Measurements from ENCODE around the gene GRM8.
"Not testable (repeated sequence)": the region's sequence is repeated elsewhere in the genome, so short reads cannot be mapped to it uniquely, and the experiment has no call there.

The GRM8 gene

GRCh38 chr7:126978865-126979264, 273.9 kb downstream of the GRM8 start:
- Mint-ChIP-seq H3K27ac (ENCODE audit: low read depth) (no peak overlapping the region), H3K27me3 (no peaks in the 10 kb centered on the region), H3K36me3 (ENCODE audit: insufficient read depth) (peaks cover 2% of the 10 kb centered on the region), H3K9me3 (no peaks in the 10 kb centered on the region), H3K4me1 (no peaks in the 10 kb centered on the region), H3K4me3 (no peak overlapping the region)
- DNase-seq (ENCODE audit: low spot score in 2 of 2), result no peak
- no peak for ATAC-seq (replicated peaks; ENCODE audit: extremely low read depth, poor library complexity, severe bottlenecking)

GRCh38 chr7:126973066-126973465, 279.7 kb downstream of the GRM8 start:
- Mint-ChIP-seq H3K4me1 (no peaks in the 10 kb centered on the region), H3K27ac (ENCODE audit: low read depth) (no peak overlapping the region), H3K27me3 (no peaks in the 10 kb centered on the region), H3K4me3 (no peak overlapping the region), H3K9me3 (no peaks in the 10 kb centered on the region), H3K36me3 (ENCODE audit: insufficient read depth) (no peaks in the 10 kb centered on the region)
- ATAC-seq (replicated peaks; ENCODE audit: extremely low read depth, poor library complexity, severe bottlenecking) (no peak), DNase-seq (ENCODE audit: low spot score in 2 of 2) (no peak)

GRCh38 chr7:126972571-126972970, 280.2 kb downstream of the GRM8 start:
- no peak for DNase-seq (ENCODE audit: low spot score in 2 of 2)
- Mint-ChIP-seq H3K27ac (ENCODE audit: low read depth) (no peak overlapping the region), H3K4me1 (no peaks in the 10 kb centered on the region), H3K27me3 (no peaks in the 10 kb centered on the region), H3K36me3 (ENCODE audit: insufficient read depth) (no peaks in the 10 kb centered on the region), H3K9me3 (no peaks in the 10 kb centered on the region), H3K4me3 (no peak overlapping the region)
- ATAC-seq (replicated peaks; ENCODE audit: extremely low read depth, poor library complexity, severe bottlenecking), result no peak

- H3K36me3 Mint-ChIP-seq (ENCODE audit: insufficient read depth), result no peaks in the 10 kb centered on the region
- no peak overlapping the region for H3K4me3 Mint-ChIP-seq
- DNase-seq (ENCODE audit: low spot score in 2 of 2) (no peak), ATAC-seq (replicated peaks; ENCODE audit: extremely low read depth, poor library complexity, severe bottlenecking) (no peak)
- H3K27ac Mint-ChIP-seq (ENCODE audit: low read depth), result no peak overlapping the region
- H3K27me3 Mint-ChIP-seq, result no peaks in the 10 kb centered on the region
- no peaks in the 10 kb centered on the region for H3K4me1 Mint-ChIP-seq
- H3K9me3 Mint-ChIP-seq, result no peaks in the 10 kb centered on the region
These were observed 293.1 kb downstream of the GRM8 start for GRCh38 chr7:126959649-126960048.

GRCh38 chr7:126958367-126958766, 294.4 kb downstream of the GRM8 start:
- no peak for DNase-seq (ENCODE audit: low spot score in 2 of 2)
- Mint-ChIP-seq H3K9me3 (no peaks in the 10 kb centered on the region), H3K27me3 (no peaks in the 10 kb centered on the region), H3K27ac (ENCODE audit: low read depth) (no peak overlapping the region), H3K4me1 (no peaks in the 10 kb centered on the region), H3K4me3 (no peak overlapping the region), H3K36me3 (ENCODE audit: insufficient read depth) (no peaks in the 10 kb centered on the region)
- ATAC-seq (replicated peaks; ENCODE audit: extremely low read depth, poor library complexity, severe bottlenecking), result no peak

GRCh38 chr7:126957443-126957842, 295.3 kb downstream of the GRM8 start:
- no peak for DNase-seq (ENCODE audit: low spot score in 2 of 2)
- ATAC-seq (replicated peaks; ENCODE audit: extremely low read depth, poor library complexity, severe bottlenecking), result no peak
- H3K4me1 Mint-ChIP-seq, result no peaks in the 10 kb centered on the region
- H3K36me3 Mint-ChIP-seq (ENCODE audit: insufficient read depth), result no peaks in the 10 kb centered on the region
- no peak overlapping the region for H3K27ac Mint-ChIP-seq (ENCODE audit: low read depth)
- H3K9me3 Mint-ChIP-seq, result no peaks in the 10 kb centered on the region
- H3K4me3 Mint-ChIP-seq, result no peak overlapping the region
- no peaks in the 10 kb centered on the region for H3K27me3 Mint-ChIP-seq

- peaks cover 5% of the 10 kb centered on the region for H3K9me3 Mint-ChIP-seq
- no peak overlapping the region for H3K4me3 Mint-ChIP-seq
- H3K4me1 Mint-ChIP-seq, result no peaks in the 10 kb centered on the region
- no peaks in the 10 kb centered on the region for H3K36me3 Mint-ChIP-seq (ENCODE audit: insufficient read depth)
- no peak for DNase-seq (ENCODE audit: low spot score in 2 of 2)
- no peak overlapping the region for H3K27ac Mint-ChIP-seq (ENCODE audit: low read depth)
- no peak for ATAC-seq (replicated peaks; ENCODE audit: extremely low read depth, poor library complexity, severe bottlenecking)
- H3K27me3 Mint-ChIP-seq, result no peaks in the 10 kb centered on the region
These were observed 299.3 kb downstream of the GRM8 start for GRCh38 chr7:126953461-126953860.

- H3K27me3 Mint-ChIP-seq, result no peaks in the 10 kb centered on the region
- ATAC-seq (replicated peaks; ENCODE audit: extremely low read depth, poor library complexity, severe bottlenecking), result no peak
- H3K36me3 Mint-ChIP-seq (ENCODE audit: insufficient read depth), result no peaks in the 10 kb centered on the region
- H3K4me1 Mint-ChIP-seq, result no peaks in the 10 kb centered on the region
- H3K27ac Mint-ChIP-seq (ENCODE audit: low read depth), result no peak overlapping the region
- peaks cover 5% of the 10 kb centered on the region for H3K9me3 Mint-ChIP-seq
- no peak overlapping the region for H3K4me3 Mint-ChIP-seq
- no peak for DNase-seq (ENCODE audit: low spot score in 2 of 2)
These were observed 304.1 kb downstream of the GRM8 start for GRCh38 chr7:126948664-126949063.

GRCh38 chr7:126940723-126941307, 311.9 kb downstream of the GRM8 start:
- peaks cover 2% of the 10 kb centered on the region for H3K36me3 Mint-ChIP-seq (ENCODE audit: insufficient read depth)
- no peaks in the 10 kb centered on the region for H3K9me3 Mint-ChIP-seq
- H3K4me1 Mint-ChIP-seq, result no peaks in the 10 kb centered on the region
- H3K27me3 Mint-ChIP-seq, result no peaks in the 10 kb centered on the region
- DNase-seq (ENCODE audit: low spot score in 2 of 2), result no peak
- H3K27ac Mint-ChIP-seq (ENCODE audit: low read depth), result no peak overlapping the region
- no peak for ATAC-seq (replicated peaks; ENCODE audit: extremely low read depth, poor library complexity, severe bottlenecking)
- no peak overlapping the region for H3K4me3 Mint-ChIP-seq

GRCh38 chr7:126937171-126937570, 315.6 kb downstream of the GRM8 start:
- Mint-ChIP-seq H3K4me3 (no peak overlapping the region), H3K27me3 (no peaks in the 10 kb centered on the region), H3K36me3 (ENCODE audit: insufficient read depth) (no peaks in the 10 kb centered on the region), H3K27ac (ENCODE audit: low read depth) (no peak overlapping the region), H3K4me1 (no peaks in the 10 kb centered on the region), H3K9me3 (no peaks in the 10 kb centered on the region)
- DNase-seq (ENCODE audit: low spot score in 2 of 2), result no peak
- ATAC-seq (replicated peaks; ENCODE audit: extremely low read depth, poor library complexity, severe bottlenecking), result no peak

- ATAC-seq (replicated peaks; ENCODE audit: extremely low read depth, poor library complexity, severe bottlenecking) (no peak), DNase-seq (ENCODE audit: low spot score in 2 of 2) (no peak)
- no peaks in the 10 kb centered on the region for H3K9me3 Mint-ChIP-seq
- no peaks in the 10 kb centered on the region for H3K36me3 Mint-ChIP-seq (ENCODE audit: insufficient read depth)
- no peak overlapping the region for H3K27ac Mint-ChIP-seq (ENCODE audit: low read depth)
- no peaks in the 10 kb centered on the region for H3K4me1 Mint-ChIP-seq
- no peaks in the 10 kb centered on the region for H3K27me3 Mint-ChIP-seq
- H3K4me3 Mint-ChIP-seq, result no peak overlapping the region
These were observed 321.2 kb downstream of the GRM8 start for GRCh38 chr7:126931581-126931980.

GRCh38 chr7:126930166-126930565, 322.6 kb downstream of the GRM8 start:
- Mint-ChIP-seq H3K9me3 (no peaks in the 10 kb centered on the region), H3K36me3 (ENCODE audit: insufficient read depth) (no peaks in the 10 kb centered on the region), H3K27me3 (no peaks in the 10 kb centered on the region), H3K4me1 (no peaks in the 10 kb centered on the region), H3K4me3 (no peak overlapping the region), H3K27ac (ENCODE audit: low read depth) (no peak overlapping the region)
- ATAC-seq (replicated peaks; ENCODE audit: extremely low read depth, poor library complexity, severe bottlenecking) (no peak), DNase-seq (ENCODE audit: low spot score in 2 of 2) (no peak)

GRCh38 chr7:126924477-126924876, 328.3 kb downstream of the GRM8 start:
- H3K4me1 Mint-ChIP-seq, result no peaks in the 10 kb centered on the region
- no peaks in the 10 kb centered on the region for H3K36me3 Mint-ChIP-seq (ENCODE audit: insufficient read depth)
- DNase-seq (ENCODE audit: low spot score in 2 of 2) (no peak), ATAC-seq (replicated peaks; ENCODE audit: extremely low read depth, poor library complexity, severe bottlenecking) (no peak)
- no peak overlapping the region for H3K4me3 Mint-ChIP-seq
- no peak overlapping the region for H3K27ac Mint-ChIP-seq (ENCODE audit: low read depth)
- H3K9me3 Mint-ChIP-seq, result peaks cover 6% of the 10 kb centered on the region
- H3K27me3 Mint-ChIP-seq, result no peaks in the 10 kb centered on the region

GRCh38 chr7:126911627-126912026, 341.1 kb downstream of the GRM8 start:
- not testable (repeated sequence) for H3K4me1 Mint-ChIP-seq; H3K36me3 Mint-ChIP-seq (ENCODE audit: insufficient read depth); H3K27me3 Mint-ChIP-seq; DNase-seq (ENCODE audit: low spot score in 2 of 2); H3K27ac Mint-ChIP-seq (ENCODE audit: low read depth); H3K4me3 Mint-ChIP-seq; H3K9me3 Mint-ChIP-seq; ATAC-seq (replicated peaks; ENCODE audit: extremely low read depth, poor library complexity, severe bottlenecking)

Measured in central memory CD8-positive, alpha-beta T cell (primary cell).